Coronary artery (tissue), 2 donors: ENCODE results near the gene CALD1.
A peak's percentile ranks its signal among the peaks of the same experiment; 100 is the strongest.

Source experiments
- DNase-seq: peaks from one replicate; pipeline ENCODE4 v3.0.0-alpha.2; 2017; ENCODE audit warnings: low spot score
- H3K27ac ChIP-seq, 2 donors: fragments of 200-600 bp; sonication (generic); one replicate each; pipeline ENCODE4 v1.5.1; 2016 to 2019
- H3K4me3 ChIP-seq: fragments of 200-600 bp; sonication (generic); 2 replicates; pipeline ENCODE4 v1.5.1; 2016; ENCODE audit warnings: mild to moderate bottlenecking, moderate library complexity
- CTCF ChIP-seq: fragments of 200-600 bp; sonication (generic); IDR thresholded peaks from one replicate; pipeline ENCODE4 v1.5.1; 2019; ENCODE audit warnings: antibody characterized with exemption

The CALD1 gene

GRCh38 chr7:134737566-134738345, 41.7 kb upstream of the CALD1 start:
- no peak for TF ChIP-seq CTCF
- DNase-seq: no peak
- no peak overlapping the region for H3K27ac ChIP-seq

GRCh38 chr7:134739362-134739761, 40.1 kb upstream of the CALD1 start:
- Histone ChIP-seq H3K27ac (peak overlapping the region in 1 of 2 donors; percentile 46), H3K4me3 (no peak overlapping the region)
- no peak for DNase-seq
- TF ChIP-seq CTCF: no peak

More at GRCh38 chr7:134737566-134738345, 41.7 kb upstream of the CALD1 start:
- no peak overlapping the region for H3K4me3 ChIP-seq

- no peak for DNase-seq
- peak overlapping the region in 1 of 2 donors; percentile 83 for H3K27ac ChIP-seq
- no peak overlapping the region for H3K4me3 ChIP-seq
- TF ChIP-seq CTCF: no peak
Observed at GRCh38 chr7:134740376-134740775, 39.1 kb upstream of the CALD1 start.

GRCh38 chr7:134741907-134742635, 37.4 kb upstream of the CALD1 start:
- Histone ChIP-seq H3K27ac (peak overlapping the region; percentile 70 to 83), H3K4me3 (peak overlapping the region; percentile 1)
- TF ChIP-seq CTCF: no peak
- no peak for DNase-seq

- no peak for DNase-seq
Observed at GRCh38 chr7:134742688-134743350, 36.6 kb upstream of the CALD1 start.

GRCh38 chr7:134744569-134744968, 34.9 kb upstream of the CALD1 start:
- no peak for TF ChIP-seq CTCF
- no peak for DNase-seq
- H3K4me3 ChIP-seq: no peak overlapping the region
- peak overlapping the region in 1 of 2 donors; percentile 79 for H3K27ac ChIP-seq

More at GRCh38 chr7:134742688-134743350, 36.6 kb upstream of the CALD1 start:
- H3K4me3 ChIP-seq: peak overlapping the region; percentile 1
- no peak for TF ChIP-seq CTCF
- peak overlapping the region; percentile 70 to 83 for H3K27ac ChIP-seq
